Gastroesophageal sphincter (tissue), 3 donors: ENCODE results near the gene TMEM54.
"Not testable (repeated sequence)": the region's sequence is repeated elsewhere in the genome, so short reads cannot be mapped to it uniquely, and the experiment has no call there.

Experiments
- CTCF ChIP-seq, 4 experiments: fragments of 200-600 bp in 2 of 4; fragments of 450-650 bp in 2 of 4; sonication (generic) in 1 of 4; IDR thresholded peaks; one replicate each; pipeline ENCODE4 v1.5.1; 2017 to 2019; ENCODE audit warnings: antibody characterized with exemption in 4 of 4, mild to moderate bottlenecking in 2 of 4, moderate library complexity in 2 of 4
- POLR2A ChIP-seq, 2 donors: fragments of 450-650 bp; IDR thresholded peaks; one replicate each; pipeline ENCODE4 v1.6.1; 2017; ENCODE audit warnings: antibody characterized with exemption in 2 of 2, mild to moderate bottlenecking in 2 of 2, moderate library complexity in 1 of 2

GRCh38 chr1:32905588-32905987, 4.4 kb upstream of the TMEM54 start:
- not testable (repeated sequence) for TF ChIP-seq CTCF, POLR2A (IDR thresholded peaks at IDR 0.05)
